Measurements from ENCODE around the gene CCDC9B.

Gene CCDC9B

DNA sequence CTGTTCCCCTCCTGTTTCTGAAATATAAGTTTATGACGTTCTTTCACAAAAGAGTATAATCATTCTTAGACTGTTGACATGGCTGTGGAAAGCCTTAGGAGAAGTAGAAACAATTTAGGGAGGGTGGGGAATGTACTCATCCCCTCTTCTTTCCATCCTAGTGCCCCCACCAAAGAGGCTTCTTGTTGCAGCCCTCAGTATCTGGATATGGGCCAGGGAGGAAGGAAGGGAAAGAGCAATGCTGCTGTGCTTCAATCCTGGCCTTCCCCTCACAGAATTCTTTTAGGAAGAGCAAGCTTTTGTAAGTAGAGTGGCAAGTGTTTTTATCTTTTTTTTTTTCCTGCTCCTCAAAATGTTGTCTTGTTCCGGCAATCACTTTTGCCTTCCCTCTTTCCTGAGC is 15.6 kb downstream of the CCDC9B start:
- DNase-seq (ENCODE audit: low read depth), result no peak
- TF ChIP-seq, protein P1, sequence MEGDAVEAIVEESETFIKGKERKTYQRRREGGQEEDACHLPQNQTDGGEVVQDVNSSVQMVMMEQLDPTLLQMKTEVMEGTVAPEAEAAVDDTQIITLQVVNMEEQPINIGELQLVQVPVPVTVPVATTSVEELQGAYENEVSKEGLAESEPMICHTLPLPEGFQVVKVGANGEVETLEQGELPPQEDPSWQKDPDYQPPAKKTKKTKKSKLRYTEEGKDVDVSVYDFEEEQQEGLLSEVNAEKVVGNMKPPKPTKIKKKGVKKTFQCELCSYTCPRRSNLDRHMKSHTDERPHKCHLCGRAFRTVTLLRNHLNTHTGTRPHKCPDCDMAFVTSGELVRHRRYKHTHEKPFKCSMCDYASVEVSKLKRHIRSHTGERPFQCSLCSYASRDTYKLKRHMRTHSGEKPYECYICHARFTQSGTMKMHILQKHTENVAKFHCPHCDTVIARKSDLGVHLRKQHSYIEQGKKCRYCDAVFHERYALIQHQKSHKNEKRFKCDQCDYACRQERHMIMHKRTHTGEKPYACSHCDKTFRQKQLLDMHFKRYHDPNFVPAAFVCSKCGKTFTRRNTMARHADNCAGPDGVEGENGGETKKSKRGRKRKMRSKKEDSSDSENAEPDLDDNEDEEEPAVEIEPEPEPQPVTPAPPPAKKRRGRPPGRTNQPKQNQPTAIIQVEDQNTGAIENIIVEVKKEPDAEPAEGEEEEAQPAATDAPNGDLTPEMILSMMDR (IDR thresholded peaks at IDR 0.05; ENCODE audit: control insufficient read depth, insufficient read depth, low read depth, low read length, missing control alignments), result no peak
- H3K4me3 ChIP-seq (ENCODE audit: control insufficient read depth, low read depth, low read length), result no peak overlapping the region; the same call in 1 of the 2 replicates

DNA sequence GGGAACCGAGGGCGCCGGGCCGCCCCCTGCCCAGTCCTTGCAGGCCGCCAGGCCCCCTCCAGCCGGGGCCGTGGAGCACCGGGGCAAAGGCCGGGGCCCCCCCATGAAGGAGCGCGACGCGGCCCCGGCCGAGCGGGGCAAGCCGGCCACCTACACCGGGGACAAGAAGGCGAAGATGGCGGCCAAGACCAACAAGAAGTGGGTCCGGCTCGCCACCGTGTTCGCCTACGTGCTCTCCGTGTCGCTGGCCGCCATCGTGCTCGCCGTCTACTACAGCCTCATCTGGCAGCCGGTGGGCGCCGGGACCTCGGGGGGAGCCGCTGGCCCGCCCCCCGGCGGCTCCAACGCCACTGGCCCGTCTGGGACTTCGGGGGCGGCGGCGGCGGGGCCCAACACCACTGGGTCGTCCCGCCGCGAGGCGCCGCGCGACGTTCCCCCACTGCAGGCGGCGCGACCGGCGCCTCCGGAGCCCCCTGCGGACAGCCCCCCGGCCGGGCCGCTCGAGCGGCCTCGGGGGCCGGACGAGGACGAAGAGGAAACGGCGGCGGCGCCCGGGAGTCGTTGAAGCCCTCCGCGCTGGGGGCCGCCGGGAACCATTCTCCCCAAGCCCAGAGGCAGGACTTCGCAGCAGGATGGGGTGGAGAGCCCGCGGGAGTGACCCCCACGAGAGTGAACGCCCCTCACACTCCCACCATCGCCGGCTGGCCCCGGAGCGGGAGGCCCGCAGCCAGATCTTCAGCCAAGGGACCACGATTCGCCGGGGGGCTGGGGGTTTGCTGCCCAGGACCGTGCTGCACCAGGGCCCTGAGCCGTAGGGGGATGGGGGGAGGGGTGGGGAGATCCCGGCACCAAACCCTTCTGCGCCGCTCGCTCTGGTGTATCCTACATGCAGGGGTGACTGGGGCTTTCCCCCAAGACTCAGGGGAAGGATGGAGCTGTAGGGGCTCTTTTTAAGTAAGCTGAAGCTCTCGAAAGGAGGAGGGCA is 16.5 kb downstream of the CCDC9B start:
- TF ChIP-seq, protein P1 (IDR thresholded peaks at IDR 0.05; ENCODE audit: control insufficient read depth, insufficient read depth, low read depth, low read length, missing control alignments), result no peak
- peak overlapping the region; percentile 71 for H3K4me3 ChIP-seq (ENCODE audit: control insufficient read depth, low read depth, low read length)
- no peak for DNase-seq (ENCODE audit: low read depth)

DNA sequence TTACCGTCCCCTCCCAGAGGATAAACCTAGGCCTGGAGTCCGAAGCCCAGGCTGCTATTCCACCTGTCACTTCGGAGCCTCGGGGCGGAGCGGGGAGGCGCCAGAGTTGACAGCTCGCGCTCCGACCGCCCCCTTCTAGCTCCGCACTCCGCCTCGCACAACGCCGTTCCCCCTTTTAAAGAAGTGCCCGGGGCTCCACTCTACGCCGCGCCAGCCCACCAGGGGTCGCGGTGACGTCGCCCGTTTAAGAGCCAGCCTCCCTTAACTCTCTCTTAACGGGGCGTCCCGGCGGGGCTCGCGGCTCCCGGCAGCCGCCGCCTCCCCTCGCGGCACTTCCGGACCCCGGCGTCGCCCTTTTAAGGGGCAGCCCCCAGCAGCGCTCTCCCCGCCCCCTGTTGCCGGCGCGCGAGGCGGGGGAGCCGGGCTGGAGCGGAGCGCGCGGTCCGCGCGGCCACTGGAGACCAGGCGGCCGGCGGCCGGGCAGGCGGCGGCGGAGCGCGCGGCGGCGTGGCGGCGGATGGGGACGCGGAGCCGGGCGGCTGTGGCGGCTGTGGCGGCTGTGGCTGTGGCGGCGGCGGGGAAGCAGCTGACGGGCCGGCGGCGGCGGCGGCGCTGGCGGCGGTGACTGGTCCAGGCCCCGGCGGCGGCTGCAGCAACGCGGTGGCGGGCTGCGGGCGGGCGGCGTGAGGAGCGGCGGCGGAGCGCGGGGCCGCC is 17.3 kb downstream of the CCDC9B start, which contains the start of gene INAFM2:
Gene INAFM2, plus strand, starts transcription at position 454 of the 714 bp plus-strand sequence. CDS start 364 bp downstream, outside the sequence.
- TF ChIP-seq, protein P1 (IDR thresholded peaks at IDR 0.05; ENCODE audit: control insufficient read depth, insufficient read depth, low read depth, low read length, missing control alignments), result peak; percentile 56
- peak within 1 kb of the TSS; percentile 71 for H3K4me3 ChIP-seq (ENCODE audit: control insufficient read depth, low read depth, low read length)
- peak; percentile 45 for DNase-seq (ENCODE audit: low read depth)

DNA sequence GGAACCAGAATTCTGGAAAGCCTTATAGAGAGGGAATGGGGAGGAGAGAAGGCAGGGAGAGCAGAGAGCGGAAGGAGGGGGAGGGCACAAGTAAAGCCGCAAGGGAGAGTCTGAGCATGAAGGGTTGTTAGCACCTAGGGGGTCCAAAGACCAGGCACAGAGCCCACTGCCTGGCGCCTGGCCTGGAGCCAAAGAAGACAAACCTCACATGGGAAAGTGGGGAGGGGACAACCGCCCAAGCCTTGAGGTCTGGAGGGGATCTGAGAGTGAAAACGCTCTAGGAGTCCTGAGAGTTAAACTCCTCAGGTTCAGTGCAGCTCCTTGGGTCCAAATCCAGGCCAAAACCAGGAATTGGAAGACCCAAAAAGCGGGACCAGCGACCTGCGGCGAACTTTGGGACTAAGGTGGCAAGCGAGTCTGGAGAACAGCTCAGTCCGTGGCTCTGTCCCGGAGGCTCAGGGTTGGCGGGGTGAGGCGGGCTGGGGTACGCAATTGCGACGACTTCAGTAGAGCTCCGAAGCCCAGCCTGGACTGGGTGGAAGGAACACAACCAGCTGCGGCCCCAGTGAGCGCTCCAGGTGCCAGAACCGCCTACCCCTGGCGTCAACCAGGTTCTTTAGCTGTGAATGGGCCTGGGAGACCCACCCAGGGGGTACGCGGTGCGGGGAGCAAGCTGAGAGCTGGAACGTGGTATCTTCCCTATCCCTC is 18.1 kb downstream of the CCDC9B start:
- TF ChIP-seq, protein P1 (IDR thresholded peaks at IDR 0.05; ENCODE audit: control insufficient read depth, insufficient read depth, low read depth, low read length, missing control alignments), result no peak
- no peak for DNase-seq (ENCODE audit: low read depth)
- H3K4me3 ChIP-seq (ENCODE audit: control insufficient read depth, low read depth, low read length), result no peak overlapping the region

DNA sequence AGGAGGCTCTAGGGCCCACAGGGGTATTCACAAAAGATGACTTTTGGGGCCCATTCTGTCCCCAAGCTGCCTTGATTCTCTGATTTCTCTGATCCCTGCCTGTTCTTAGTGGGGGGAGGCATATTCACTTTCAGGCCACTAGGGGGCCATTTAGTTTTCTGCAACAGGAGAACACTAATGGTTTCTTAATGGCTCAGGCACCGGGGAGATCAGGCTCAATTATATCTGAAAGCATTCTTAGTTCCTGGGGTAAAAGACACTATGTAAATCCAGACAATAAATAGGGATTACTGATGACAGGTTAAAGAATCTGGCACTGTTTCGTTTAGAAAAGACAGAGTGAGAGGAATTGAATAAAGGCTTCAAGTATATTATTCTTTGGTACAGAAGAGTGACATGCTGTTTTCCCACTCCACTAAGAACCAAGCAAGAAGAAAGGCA is 19.8 kb downstream of the CCDC9B start:
- TF ChIP-seq, protein P1 (IDR thresholded peaks at IDR 0.05; ENCODE audit: control insufficient read depth, insufficient read depth, low read depth, low read length, missing control alignments), result peak; percentile 82
- DNase-seq (ENCODE audit: low read depth), result no peak
- H3K4me3 ChIP-seq (ENCODE audit: control insufficient read depth, low read depth, low read length), result no peak overlapping the region

DNA sequence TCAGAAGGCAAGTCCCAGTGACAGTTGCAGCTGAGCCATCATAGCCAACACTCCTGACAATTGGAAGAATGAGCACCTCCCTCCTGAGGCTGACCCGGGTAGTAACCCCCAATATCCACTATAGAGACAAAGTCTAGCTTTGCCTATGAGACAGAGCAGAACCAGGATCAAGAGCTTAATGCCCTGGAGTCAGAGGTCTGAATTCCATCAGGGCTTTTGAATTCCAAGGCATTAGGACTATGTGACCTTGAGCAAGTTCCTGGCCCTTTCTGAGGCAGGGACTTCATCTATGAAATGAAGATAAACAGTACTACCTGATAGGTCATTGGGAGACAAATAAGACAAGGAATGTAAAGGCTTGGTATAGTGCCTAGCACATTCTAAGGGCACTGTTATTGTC is 20.3 kb downstream of the CCDC9B start:
- TF ChIP-seq, protein P1 (IDR thresholded peaks at IDR 0.05; ENCODE audit: control insufficient read depth, insufficient read depth, low read depth, low read length, missing control alignments), result no peak
- H3K4me3 ChIP-seq (ENCODE audit: control insufficient read depth, low read depth, low read length), result no peak overlapping the region
- no peak for DNase-seq (ENCODE audit: low read depth)

Measured in AG09309 (cell line).